Upper lobe of left lung (tissue), 6 donors: ENCODE measurements around the gene ERI3. TPM values are rescaled to one million over a fixed set of nuclear protein-coding genes. Genes with fewer than 3 reads are reported as not detected.
"Not testable (repeated sequence)": the region's sequence is repeated elsewhere in the genome, so short reads cannot be mapped to it uniquely, and the experiment has no call there.

Experiments
- ATAC-seq, 2 donors: fragments of 200-7000 bp; cut with Tn5 transposase; one replicate each; pipeline ENCODE4 v1.9.1; 2022; ENCODE audit warnings: mild to moderate bottlenecking in 2 of 2, moderate library complexity in 2 of 2; ENCODE audit not compliant: low FRiP score in 2 of 2
- DNase-seq, 2 donors: peaks; one replicate each; pipeline ENCODE4 v3.0.0-alpha.2; 2019 to 2020
- H3K27ac ChIP-seq, 4 donors: fragments of 200-600 bp; sonication (generic); one replicate each; pipeline ENCODE4 v1.5.1; 2016 to 2019
- H3K27me3 ChIP-seq, 4 donors: fragments of 200-600 bp; sonication (generic); one replicate each; pipeline ENCODE4 v1.5.1; 2017 to 2019
- H3K36me3 ChIP-seq, 4 donors: fragments of 200-600 bp; sonication (generic); one replicate each; pipeline ENCODE4 v1.5.1; 2016 to 2019
- H3K4me1 ChIP-seq, 4 donors: fragments of 200-600 bp; sonication (generic); one replicate each; pipeline ENCODE4 v1.5.1; 2018 to 2019
- H3K4me3 ChIP-seq, 4 donors: fragments of 200-600 bp; sonication (generic); one replicate each; pipeline ENCODE4 v1.5.1; 2017 to 2019; ENCODE audit warnings: mild to moderate bottlenecking in 2 of 4, moderate library complexity in 1 of 4
- H3K9me3 ChIP-seq, 4 donors: fragments of 200-600 bp; sonication (generic); one replicate each; pipeline ENCODE4 v1.5.1; 2018 to 2019
- CTCF ChIP-seq, 6 experiments: fragments of 450-650 bp in 4 of 6; fragments of 200-600 bp in 2 of 6; sonication (generic) in 2 of 6; IDR thresholded peaks; one replicate each; pipeline ENCODE4 v1.5.1; 2016 to 2019; ENCODE audit warnings: antibody characterized with exemption in 6 of 6
- EP300 ChIP-seq, 4 donors: sonication (generic); formaldehyde crosslinking; IDR thresholded peaks; one replicate each; pipeline ENCODE4 v1.5.1; 2017; ENCODE audit warnings: antibody characterized with exemption in 4 of 4, control low read depth in 2 of 4
- POLR2A ChIP-seq, 4 donors: fragments of 450-650 bp; IDR thresholded peaks; one replicate each; pipeline ENCODE4 v1.5.1; 2016 to 2017; ENCODE audit warnings: antibody characterized with exemption in 4 of 4, mild to moderate bottlenecking in 2 of 4
- POLR2AphosphoS5 ChIP-seq, 2 donors: sonication (generic); formaldehyde crosslinking; IDR thresholded peaks; one replicate each; pipeline ENCODE4 v1.5.1; 2017; ENCODE audit warnings: antibody characterized with exemption in 2 of 2
- WGBS, 2 donors: methylation state at CpG; one replicate each; pipeline ENCODE4 v1.1.5; 2017 to 2018; 5-methylcytosine and 5-hydroxymethylcytosine counted together
- small RNA-seq, 4 donors: library from RNA; depleted of rRNA; stranded (forward); fragments of <200 nt; gene quantifications; one replicate each; pipeline ENCODE3, GENCODE V24; 2016
- total RNA-seq, 6 donors: library from RNA; depleted of rRNA in 4 of 6; stranded (reverse); fragments of >200 nt in 4 of 6; gene quantifications; one replicate each; pipeline versions ENCODE4 v1.1.0 to v1.2.1, GENCODE V29; 2016 to 2021
- donor health status: DM: no; HTN: no; CAD: no; lungs with moderate emphysema.
- donor health status: DM: no; HTN: yes; CAD: no; lungs with severe emphysema.

ERI3 gene
- total RNA-seq, 6 donors from 2014 or later, result 27.0 to 43.7 (median 39.3) TPM

GRCh38 chr1:44208226-44208625, 146.8 kb downstream of the ERI3 start:
- no peak overlapping the region for H3K4me3 ChIP-seq
- TF ChIP-seq POLR2AphosphoS5 (IDR thresholded peaks at IDR 0.05) (no peak), EP300 (IDR thresholded peaks at IDR 0.05) (no peak), POLR2A (IDR thresholded peaks at IDR 0.05) (no peak), CTCF (IDR thresholded peaks at IDR 0.05) (no peak)
- ATAC-seq (no peak), DNase-seq (no peak)
- no peaks in the 10 kb centered on the region for H3K9me3 ChIP-seq
- no peak overlapping the region for H3K27ac ChIP-seq
- peaks cover 6 to 10% (median 8%) of the 10 kb centered on the region in 4 donors for H3K4me1 ChIP-seq
- no peaks in the 10 kb centered on the region for H3K36me3 ChIP-seq
- H3K27me3 ChIP-seq, result no peaks in the 10 kb centered on the region

GRCh38 chr1:44206545-44206944, 148.5 kb downstream of the ERI3 start:
- WGBS, 2 donors, result 80 to 91% methylated on average over 5 of the region's 5 CpGs
- H3K27ac ChIP-seq, H3K4me1 ChIP-seq, ATAC-seq, H3K36me3 ChIP-seq, DNase-seq, H3K27me3 ChIP-seq, H3K9me3 ChIP-seq, H3K4me3 ChIP-seq: not testable (repeated sequence)

GRCh38 chr1:44200336-44200735, 154.7 kb downstream of the ERI3 start:
- no peaks in the 10 kb centered on the region for H3K27me3 ChIP-seq
- H3K4me1 ChIP-seq, result no peaks in the 10 kb centered on the region
- TF ChIP-seq CTCF (IDR thresholded peaks at IDR 0.05) (no peak), POLR2AphosphoS5 (IDR thresholded peaks at IDR 0.05) (no peak), EP300 (IDR thresholded peaks at IDR 0.05) (no peak), POLR2A (IDR thresholded peaks at IDR 0.05) (no peak)
- H3K36me3 ChIP-seq, result no peaks in the 10 kb centered on the region
- 85 to 93% methylated on average over 8 of the region's 8 CpGs for WGBS, 2 donors
- no peak overlapping the region for H3K27ac ChIP-seq
- H3K4me3 ChIP-seq, result no peak overlapping the region
- DNase-seq (no peak), ATAC-seq (no peak)
- H3K9me3 ChIP-seq, result no peaks in the 10 kb centered on the region

GRCh38 chr1:44174630-44175029, 180.4 kb downstream of the ERI3 start:
- 66 to 76% methylated on average over 1 of the region's 1 CpG for WGBS, 2 donors
- Histone ChIP-seq H3K27ac (no peak overlapping the region), H3K27me3 (no peaks in the 10 kb centered on the region), H3K9me3 (peaks cover 0 to 4% (median 0%) of the 10 kb centered on the region in 4 donors), H3K4me3 (no peak overlapping the region), H3K36me3 (no peaks in the 10 kb centered on the region), H3K4me1 (no peaks in the 10 kb centered on the region)
- DNase-seq (no peak), ATAC-seq (no peak)
- TF ChIP-seq POLR2AphosphoS5 (IDR thresholded peaks at IDR 0.05) (no peak), EP300 (IDR thresholded peaks at IDR 0.05) (no peak), POLR2A (IDR thresholded peaks at IDR 0.05) (no peak), CTCF (IDR thresholded peaks at IDR 0.05) (no peak)

Small RNA genes within 50 kb of the gene (small RNA-seq; reads per million reads assigned to genes)
- gene AL035417.1 (0 reads per million in 4 donors), gene RNU6-369P (0 reads per million in 4 donors)

Other genes with a start within 250 kb of the ERI3 start
- gene KLF17, start 236.4 kb downstream of the ERI3 start, total RNA-seq, result under 1 TPM in 5 of 6 donors, not detected in 1; 0.11 to 0.39 (median 0.33) TPM
- not detected for gene KLF18, start 213.6 kb downstream of the ERI3 start, total RNA-seq
- 100 to 1,000 TPM in 1 of 6 donors, 10 to 100 TPM in 5; 32.1 to 236 (median 39.7) TPM for gene DMAP1, start 141.8 kb downstream of the ERI3 start, total RNA-seq
- 100 to 1,000 TPM in 2 of 6 donors, 10 to 100 TPM in 4; 77.7 to 114 (median 91.1) TPM for gene RNF220, start 50.0 kb upstream of the ERI3 start, total RNA-seq